ENCODE results near the gene SLC28A1. TPM values are rescaled to one million over a fixed set of nuclear protein-coding genes. Genes with fewer than 3 reads are reported as not detected.

SLC28A1 gene
- total and polyA plus RNA-seq, 2 experiments from 2014 or later: not detected

- H3K4me3 ChIP-seq: no peak overlapping the region
- H3K36me3 ChIP-seq (ENCODE audit: low read depth): no peaks in the 10 kb centered on the region
- no peaks in the 10 kb centered on the region for H3K27me3 ChIP-seq (replicated peaks; ENCODE audit: insufficient read depth)
- no peak overlapping the region for H3K9ac ChIP-seq
- H3K4me1 ChIP-seq (ENCODE audit: insufficient read depth): peaks cover 17% of the 10 kb centered on the region
- H3K4me2 ChIP-seq (ENCODE audit: unreplicated experiment): no peak overlapping the region
- 80 to 83% methylated on average over 11 of the region's 11 CpGs for WGBS, 2 experiments (ENCODE audit: low coverage in 1 of 2, low lambda C conversion rate in 2 of 2, missing lambda C conversion rate in 2 of 2)
- peaks cover 24% of the 10 kb centered on the region for H3F3A ChIP-seq (ENCODE audit: insufficient read depth)
- DNase-seq: no peak
- no peaks in the 10 kb centered on the region for H4K20me1 ChIP-seq (ENCODE audit: insufficient read depth)
- H3K9me2 ChIP-seq (ENCODE audit: insufficient read depth): no peaks in the 10 kb centered on the region
- no peak for TF ChIP-seq EZH2phosphoT487 (IDR thresholded peaks at IDR 0.05; ENCODE audit: insufficient read depth, low read depth)
- no peak for TF ChIP-seq EZH2 (IDR thresholded peaks at IDR 0.05; ENCODE audit: insufficient read depth, poor library complexity, severe bottlenecking)
- no peak overlapping the region for H2AFZ ChIP-seq
- in situ Hi-C loops (cut with MboI): no loop called here
- H3K27ac ChIP-seq: no peak overlapping the region
- no peaks in the 10 kb centered on the region for H3K79me2 ChIP-seq (ENCODE audit: insufficient read depth)
- H3K9me3 ChIP-seq (ENCODE audit: low read depth): no peaks in the 10 kb centered on the region
Observed at GRCh38 chr15:84944861-84945260, 60.4 kb downstream of the SLC28A1 start.

- Histone ChIP-seq H3K9me2 (ENCODE audit: insufficient read depth) (no peaks in the 10 kb centered on the region), H3K27ac (no peak overlapping the region), H3K27me3 (replicated peaks; ENCODE audit: insufficient read depth) (no peaks in the 10 kb centered on the region), H3K79me2 (ENCODE audit: insufficient read depth) (no peaks in the 10 kb centered on the region), H3F3A (ENCODE audit: insufficient read depth) (peaks cover 26% of the 10 kb centered on the region), H4K20me1 (ENCODE audit: insufficient read depth) (no peaks in the 10 kb centered on the region), H3K4me1 (ENCODE audit: insufficient read depth) (peaks cover 25% of the 10 kb centered on the region), H3K4me2 (ENCODE audit: unreplicated experiment) (no peak overlapping the region), H3K9me3 (ENCODE audit: low read depth) (no peaks in the 10 kb centered on the region), H3K9ac (no peak overlapping the region), H2AFZ (no peak overlapping the region), H3K36me3 (ENCODE audit: low read depth) (no peaks in the 10 kb centered on the region), H3K4me3 (no peak overlapping the region)
- in situ Hi-C loops (cut with MboI): no loop called here
- WGBS, 2 experiments (ENCODE audit: low coverage in 1 of 2, low lambda C conversion rate in 2 of 2, missing lambda C conversion rate in 2 of 2): 74 to 78% methylated on average over 5 of the region's 5 CpGs
- TF ChIP-seq EZH2 (IDR thresholded peaks at IDR 0.05; ENCODE audit: insufficient read depth, poor library complexity, severe bottlenecking) (no peak), EZH2phosphoT487 (IDR thresholded peaks at IDR 0.05; ENCODE audit: insufficient read depth, low read depth) (no peak)
- no peak for DNase-seq
Observed at GRCh38 chr15:84946772-84947489, 62.5 kb downstream of the SLC28A1 start.

GRCh38 chr15:84947947-84948830, 63.7 kb downstream of the SLC28A1 start:
- TF ChIP-seq EZH2 (IDR thresholded peaks at IDR 0.05; ENCODE audit: insufficient read depth, poor library complexity, severe bottlenecking) (no peak), EZH2phosphoT487 (IDR thresholded peaks at IDR 0.05; ENCODE audit: insufficient read depth, low read depth) (0 out of 2 replicates have a peak, but pooled peaks have one; percentile 51)
- peaks cover 26% of the 10 kb centered on the region for H3F3A ChIP-seq (ENCODE audit: insufficient read depth)
- no peak overlapping the region for H2AFZ ChIP-seq
- H3K27ac ChIP-seq: peak overlapping the region; percentile 90
- H3K9me2 ChIP-seq (ENCODE audit: insufficient read depth): no peaks in the 10 kb centered on the region
- WGBS, 2 experiments (ENCODE audit: low coverage in 1 of 2, low lambda C conversion rate in 2 of 2, missing lambda C conversion rate in 2 of 2): 28 to 35% methylated on average over 4 of the region's 4 CpGs
- peak overlapping the region; percentile 58 for H3K9ac ChIP-seq
- H3K9me3 ChIP-seq (ENCODE audit: low read depth): no peaks in the 10 kb centered on the region
- in situ Hi-C loops (cut with MboI): no loop called here
- H4K20me1 ChIP-seq (ENCODE audit: insufficient read depth): no peaks in the 10 kb centered on the region
- H3K27me3 ChIP-seq (replicated peaks; ENCODE audit: insufficient read depth): no peaks in the 10 kb centered on the region
- no peaks in the 10 kb centered on the region for H3K79me2 ChIP-seq (ENCODE audit: insufficient read depth)
- H3K4me1 ChIP-seq (ENCODE audit: insufficient read depth): peaks cover 28% of the 10 kb centered on the region
- peak overlapping the region; percentile 70 for H3K4me2 ChIP-seq (ENCODE audit: unreplicated experiment)
- no peaks in the 10 kb centered on the region for H3K36me3 ChIP-seq (ENCODE audit: low read depth)
- DNase-seq: peak; percentile 97
- peak overlapping the region; percentile 37; the same call in 1 of the 2 replicates for H3K4me3 ChIP-seq

GRCh38 chr15:84949043-84949442, 64.6 kb downstream of the SLC28A1 start:
- DNase-seq: peak; percentile 88
- Histone ChIP-seq H2AFZ (no peak overlapping the region), H3K9me3 (ENCODE audit: low read depth) (no peaks in the 10 kb centered on the region), H3K27ac (peak overlapping the region; percentile 90), H3K4me1 (ENCODE audit: insufficient read depth) (peaks cover 28% of the 10 kb centered on the region), H3K4me3 (peak overlapping the region; percentile 37; the same call in 1 of the 2 replicates), H3K79me2 (ENCODE audit: insufficient read depth) (no peaks in the 10 kb centered on the region), H4K20me1 (ENCODE audit: insufficient read depth) (no peaks in the 10 kb centered on the region), H3K9ac (peak overlapping the region; percentile 58), H3K4me2 (ENCODE audit: unreplicated experiment) (peak overlapping the region; percentile 70), H3K36me3 (ENCODE audit: low read depth) (no peaks in the 10 kb centered on the region), H3K9me2 (ENCODE audit: insufficient read depth) (no peaks in the 10 kb centered on the region), H3F3A (ENCODE audit: insufficient read depth) (peaks cover 26% of the 10 kb centered on the region), H3K27me3 (replicated peaks; ENCODE audit: insufficient read depth) (no peaks in the 10 kb centered on the region)
- TF ChIP-seq EZH2phosphoT487 (IDR thresholded peaks at IDR 0.05; ENCODE audit: insufficient read depth, low read depth) (no peak), EZH2 (IDR thresholded peaks at IDR 0.05; ENCODE audit: insufficient read depth, poor library complexity, severe bottlenecking) (no peak)
- in situ Hi-C loops (cut with MboI): no loop called here
- 0 to 2% methylated on average over 2 of the region's 2 CpGs for WGBS, 2 experiments (ENCODE audit: low coverage in 1 of 2, low lambda C conversion rate in 2 of 2, missing lambda C conversion rate in 2 of 2)

Data from GM23248 (cell line).